ENCODE measurements around the gene IL1RAPL1.

- TF ChIP-seq CTCF (IDR thresholded peaks at IDR 0.05; ENCODE audit: extremely low read depth in 1 of 2, insufficient read depth in 1 of 2, low read depth in 1 of 2, low read length in 2 of 2) (no peak), POLR2A (IDR thresholded peaks at IDR 0.05; ENCODE audit: low read depth, low read length) (no peak), EZH2 (IDR thresholded peaks at IDR 0.05; ENCODE audit: borderline replicate concordance, low read depth, low read length, severe bottlenecking) (no peak), MAX (IDR thresholded peaks at IDR 0.05; ENCODE audit: insufficient read depth, insufficient read length) (no peak), POLR2AphosphoS5 (IDR thresholded peaks at IDR 0.05; ENCODE audit: insufficient read depth, low read depth, low read length) (no peak), MYC (IDR thresholded peaks at IDR 0.05; ENCODE audit: low read depth, low read length) (no peak), JUN (IDR thresholded peaks at IDR 0.05; ENCODE audit: borderline replicate concordance, insufficient read depth, insufficient read length, low read depth) (no peak), GATA2 (IDR thresholded peaks at IDR 0.05; ENCODE audit: insufficient read depth, insufficient read length, low read depth, low read length) (no peak)
Measured at GRCh38 chrX:29138003-29138402, 550.8 kb downstream of the IL1RAPL1 start.

Measured in endothelial cell of umbilical vein (primary cell).